Measurements from ENCODE around the gene XXYLT1.
A peak's percentile ranks its signal among the peaks of the same experiment; 100 is the strongest.

The XXYLT1 gene

DNA sequence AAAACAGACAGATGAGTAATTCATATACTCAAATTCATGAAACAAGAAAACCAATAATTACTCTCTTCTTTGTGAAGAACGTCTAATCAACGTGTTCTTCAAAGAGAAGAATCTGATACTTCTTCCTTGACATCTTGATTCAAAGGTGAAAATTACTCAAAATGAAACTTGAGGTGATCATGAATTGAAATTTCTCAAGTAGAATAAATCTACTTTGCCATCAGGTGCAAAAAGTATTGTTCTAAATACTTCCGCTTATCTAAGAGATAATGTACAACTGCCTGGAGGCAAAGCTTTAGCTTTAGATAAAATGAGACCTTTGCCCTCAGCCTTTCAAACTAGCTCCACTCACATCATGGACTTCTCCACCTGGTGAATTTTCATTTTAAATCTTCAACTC, 13.9 kb upstream of the XXYLT1 start:
- H3K4me3 ChIP-seq (ENCODE audit: low read depth, low read length): no peak overlapping the region
- ChIA-PET CTCF (interaction anchor here (1.4 to 8.0 kb wide), 4 partner anchors 13 to 237 kb away, joined by 4 to 102 read pairs (median 9); partner anchors contain the start of gene XXYLT1), POLR2A (interaction anchor here (0.6 kb wide), 1 partner anchor 8 kb away, joined by 4 read pairs; no protein-coding TSS in a partner anchor)
- no peak for DNase-seq (ENCODE audit: low read depth, low spot score)
- TF ChIP-seq, protein P1, sequence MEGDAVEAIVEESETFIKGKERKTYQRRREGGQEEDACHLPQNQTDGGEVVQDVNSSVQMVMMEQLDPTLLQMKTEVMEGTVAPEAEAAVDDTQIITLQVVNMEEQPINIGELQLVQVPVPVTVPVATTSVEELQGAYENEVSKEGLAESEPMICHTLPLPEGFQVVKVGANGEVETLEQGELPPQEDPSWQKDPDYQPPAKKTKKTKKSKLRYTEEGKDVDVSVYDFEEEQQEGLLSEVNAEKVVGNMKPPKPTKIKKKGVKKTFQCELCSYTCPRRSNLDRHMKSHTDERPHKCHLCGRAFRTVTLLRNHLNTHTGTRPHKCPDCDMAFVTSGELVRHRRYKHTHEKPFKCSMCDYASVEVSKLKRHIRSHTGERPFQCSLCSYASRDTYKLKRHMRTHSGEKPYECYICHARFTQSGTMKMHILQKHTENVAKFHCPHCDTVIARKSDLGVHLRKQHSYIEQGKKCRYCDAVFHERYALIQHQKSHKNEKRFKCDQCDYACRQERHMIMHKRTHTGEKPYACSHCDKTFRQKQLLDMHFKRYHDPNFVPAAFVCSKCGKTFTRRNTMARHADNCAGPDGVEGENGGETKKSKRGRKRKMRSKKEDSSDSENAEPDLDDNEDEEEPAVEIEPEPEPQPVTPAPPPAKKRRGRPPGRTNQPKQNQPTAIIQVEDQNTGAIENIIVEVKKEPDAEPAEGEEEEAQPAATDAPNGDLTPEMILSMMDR (IDR thresholded peaks at IDR 0.05; ENCODE audit: insufficient read depth, low read length, missing control alignments): no peak

GRCh38 chr3:195282961-195283360, 12.0 kb upstream of the XXYLT1 start:
- no peak for DNase-seq (ENCODE audit: low read depth, low spot score)
- POLR2A ChIA-PET: no interaction called here
- TF ChIP-seq, protein P1 (IDR thresholded peaks at IDR 0.05; ENCODE audit: insufficient read depth, low read length, missing control alignments): no peak
- no peak overlapping the region for H3K4me3 ChIP-seq (ENCODE audit: low read depth, low read length)
- CTCF ChIA-PET: interaction anchor here (0.6 to 8.0 kb wide), 7 partner anchors 11 to 242 kb away, joined by 3 to 102 read pairs (median 3); partner anchors contain the start of gene XXYLT1

DNA sequence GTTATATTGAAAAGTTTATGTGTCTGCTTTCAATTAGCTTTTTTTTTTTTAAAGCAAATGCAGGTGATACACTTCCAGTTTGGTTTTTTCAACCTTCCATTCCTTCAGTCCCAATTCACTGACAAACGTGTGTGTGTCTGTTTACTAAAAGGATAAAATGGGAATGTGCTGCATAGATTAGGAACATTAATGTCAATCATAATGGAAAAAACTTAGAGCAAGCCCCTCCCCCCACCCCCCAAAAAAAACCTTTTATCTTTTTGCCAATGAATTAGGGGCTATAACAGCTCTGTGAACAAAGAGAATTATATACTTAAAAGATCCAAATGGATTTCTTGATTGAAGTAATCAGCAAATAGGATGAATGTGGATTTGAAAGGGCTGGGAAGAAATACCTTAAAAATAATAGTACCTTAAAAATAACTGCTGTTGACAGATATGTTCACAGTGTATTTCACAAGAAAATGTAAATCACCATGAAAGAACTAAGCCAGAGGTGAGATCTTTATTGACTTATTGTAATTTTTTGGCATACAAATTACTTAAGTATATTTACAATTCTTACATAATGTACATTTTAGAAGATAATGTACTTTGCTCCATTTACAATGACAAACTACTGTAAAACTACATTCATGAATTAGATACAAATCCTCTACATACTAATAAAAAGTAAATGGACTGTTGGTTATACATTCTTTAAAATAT, 3.5 kb upstream of the XXYLT1 start:
- DNase-seq (ENCODE audit: low read depth, low spot score): no peak
- TF ChIP-seq, protein P1 (IDR thresholded peaks at IDR 0.05; ENCODE audit: insufficient read depth, low read length, missing control alignments): no peak
- CTCF ChIA-PET: interaction anchor here (0.9 to 12.7 kb wide), 7 partner anchors 9 to 592 kb away, joined by 3 to 492 read pairs (median 6); no protein-coding TSS in a partner anchor
- no peak overlapping the region for H3K4me3 ChIP-seq (ENCODE audit: low read depth, low read length)
- POLR2A ChIA-PET: no interaction called here

GRCh38 chr3:195271410-195272243, 668 bp upstream of the XXYLT1 start:
- POLR2A ChIA-PET: interaction anchor here (0.8 to 2.9 kb wide), 6 partner anchors 8 to 600 kb away, joined by 3 to 29 read pairs (median 6); partner anchors contain the start of genes FAM43A and LSG1

DNA sequence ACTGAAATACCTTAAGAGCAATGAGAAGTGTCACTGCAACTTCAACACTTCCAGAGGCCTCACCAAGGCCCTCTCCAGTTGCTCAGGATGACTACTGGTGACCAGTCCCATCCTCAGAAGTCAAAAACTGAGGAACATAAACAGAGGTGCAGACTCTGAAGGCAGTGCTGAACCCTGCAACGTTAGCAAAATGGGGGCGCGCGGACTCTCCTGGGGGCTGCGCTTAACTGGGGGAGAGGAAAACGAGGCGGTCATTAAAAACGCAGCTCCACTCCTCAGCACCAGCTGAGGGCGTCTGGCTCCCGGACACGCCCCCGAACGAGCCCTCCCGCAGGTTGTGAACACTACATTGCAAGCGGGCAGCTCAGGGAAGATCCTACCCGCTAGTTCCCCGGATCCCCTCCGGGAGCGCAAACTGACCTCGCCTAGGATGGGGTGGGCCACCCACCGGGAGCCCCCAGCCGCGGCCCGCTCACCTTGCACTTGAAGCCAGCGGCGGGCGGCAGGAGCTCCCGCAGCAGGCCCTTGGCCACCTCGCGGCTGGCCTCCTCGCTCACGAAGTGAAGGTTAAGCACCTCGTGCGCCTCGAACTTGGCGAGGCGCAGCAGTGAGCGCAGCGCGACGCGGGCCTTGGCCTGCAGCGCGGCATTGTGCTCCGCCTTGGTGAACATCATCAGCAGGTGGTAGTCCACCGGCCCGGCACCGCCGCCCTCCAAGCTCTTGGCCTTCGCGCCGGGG, 711 bp downstream of the XXYLT1 start:
- no peak for DNase-seq (ENCODE audit: low read depth, low spot score)
- TF ChIP-seq, protein P1 (IDR thresholded peaks at IDR 0.05; ENCODE audit: insufficient read depth, low read length, missing control alignments): peak; percentile 23
- POLR2A ChIA-PET: interaction anchor here (0.9 to 2.9 kb wide), 6 partner anchors 7 to 598 kb away, joined by 3 to 29 read pairs (median 6); partner anchors contain the start of genes FAM43A and LSG1
- H3K4me3 ChIP-seq (ENCODE audit: low read depth, low read length): peak overlapping the region; percentile 73
- CTCF ChIA-PET: interaction anchor here (0.6 to 12.7 kb wide), 40 partner anchors 8 to 604 kb away, joined by 3 to 492 read pairs (median 7); partner anchors contain the start of genes ACAP2, FAM43A, LSG1 and PPP1R2

More at GRCh38 chr3:195271410-195272243, 668 bp upstream of the XXYLT1 start:
- CTCF ChIA-PET: interaction anchor here (0.6 to 12.7 kb wide), 59 partner anchors 10 to 635 kb away, joined by 3 to 492 read pairs (median 6); partner anchors contain the start of genes ACAP2, FAM43A, LSG1 and PPP1R2
- peak overlapping the region; percentile 73 for H3K4me3 ChIP-seq (ENCODE audit: low read depth, low read length)
- DNase-seq (ENCODE audit: low read depth, low spot score): no peak
- TF ChIP-seq, protein P1 (IDR thresholded peaks at IDR 0.05; ENCODE audit: insufficient read depth, low read length, missing control alignments): peak; percentile 99

Data from AG04449 (cell line).